Neural cell (in vitro differentiated cells): ENCODE results near the gene GUCY2F. TPM values are rescaled to one million over a fixed set of nuclear protein-coding genes. Genes with fewer than 3 reads are reported as not detected.

Experiments
- H2AFZ ChIP-seq: fragments of 200-600, 300-800 bp; sonication (generic), shearing (Covaris generic); 2 replicates; pipeline ENCODE4 v1.6.0; 2014; ENCODE audit warnings: low read depth, mild to moderate bottlenecking, antibody characterized with exemption, low read length, moderate library complexity
- H3F3A ChIP-seq: fragments of 200-600 bp; shearing (Covaris generic); 2 replicates; pipeline ENCODE4 v1.6.1; 2016; ENCODE audit warnings: mild to moderate bottlenecking, moderate library complexity, mixed read lengths, antibody characterized with exemption, low read length; ENCODE audit not compliant: insufficient read depth, poor library complexity, severe bottlenecking
- H3K27ac ChIP-seq: fragments of 200-600, 300-800 bp; sonication (generic), shearing (Covaris generic); 2 replicates; pipeline ENCODE4 v1.5.1; 2014; ENCODE audit warnings: mild to moderate bottlenecking, low read length, moderate library complexity
- H3K27me3 ChIP-seq: fragments of 300-800, 200-600 bp; sonication (generic), shearing (Covaris generic); 2 replicates; pipeline ENCODE4 v1.6.0; 2014; ENCODE audit warnings: mild to moderate bottlenecking, low read depth, low read length, moderate library complexity; ENCODE audit not compliant: insufficient read depth
- H3K36me3 ChIP-seq: fragments of 300-800, 200-600 bp; sonication (generic), shearing (Covaris generic); 2 replicates; pipeline ENCODE4 v1.5.1; 2014; ENCODE audit warnings: mild to moderate bottlenecking, antibody characterized with exemption, low read length, moderate library complexity; ENCODE audit not compliant: insufficient read depth
- H3K4me2 ChIP-seq: fragments of 300-800, 200-600 bp; sonication (generic), shearing (Covaris generic); 2 replicates; pipeline ENCODE4 v1.6.0; 2014; ENCODE audit warnings: mild to moderate bottlenecking, low read length
- H3K4me3 ChIP-seq: fragments of 300-800, 200-600 bp; sonication (generic), shearing (Covaris generic); 2 replicates; pipeline ENCODE4 v1.5.1; 2014; ENCODE audit warnings: mild to moderate bottlenecking, low read length, moderate library complexity
- H3K79me2 ChIP-seq: fragments of 200-600 bp; shearing (Covaris generic); replicated peaks from 2 replicates; pipeline ENCODE4 v1.6.0; 2014; ENCODE audit warnings: mild to moderate bottlenecking, low read length, moderate library complexity; ENCODE audit not compliant: insufficient read depth
- H3K9ac ChIP-seq: fragments of 300-800, 200-600 bp; sonication (generic), shearing (Covaris generic); 2 replicates; pipeline ENCODE4 v1.6.1; 2016; ENCODE audit warnings: mild to moderate bottlenecking, low read length, mixed read lengths
- H3K9me2 ChIP-seq: fragments of 200-600 bp; shearing (Covaris generic); 2 replicates; pipeline ENCODE4 v1.6.1; 2016; ENCODE audit warnings: mild to moderate bottlenecking, low read length, mixed read lengths; ENCODE audit not compliant: insufficient read depth
- H3K9me3 ChIP-seq: fragments of 200-600, 300-800 bp; sonication (generic), shearing (Covaris generic); 2 replicates; pipeline ENCODE4 v1.6.1; 2016; ENCODE audit warnings: mild to moderate bottlenecking, mixed run types, low read length, moderate library complexity, mixed read lengths
- H4K20me1 ChIP-seq: fragments of 200-600 bp; shearing (Covaris generic); 2 replicates; pipeline ENCODE4 v1.6.1; 2016; ENCODE audit warnings: mild to moderate bottlenecking, mixed run types; ENCODE audit not compliant: insufficient read depth
- CTCF ChIP-seq: fragments of 450-650 bp; IDR thresholded peaks from 2 replicates; pipeline ENCODE4 v1.5.1; 2014; ENCODE audit warnings: antibody characterized with exemption, mild to moderate bottlenecking, moderate library complexity; ENCODE audit not compliant: poor library complexity, severe bottlenecking
- EP300 ChIP-seq: fragments of 450-650 bp; conservative IDR thresholded peaks from 2 replicates; pipeline ENCODE4 v1.6.1; 2014; ENCODE audit warnings: antibody characterized with exemption, mild to moderate bottlenecking, moderate library complexity; ENCODE audit not compliant: poor library complexity, severe bottlenecking
- EZH2 ChIP-seq: fragments of 200-600, 300-800 bp; shearing (Covaris generic), sonication (generic); IDR thresholded peaks from 2 replicates; pipeline ENCODE4 v1.6.1; 2014; ENCODE audit warnings: antibody characterized with exemption, low read length, borderline replicate concordance, mild to moderate bottlenecking; ENCODE audit not compliant: insufficient read depth, poor library complexity, severe bottlenecking
- MXI1 ChIP-seq: fragments of 450-650 bp; conservative IDR thresholded peaks from 2 replicates; pipeline ENCODE4 v1.6.1; 2014; ENCODE audit warnings: antibody characterized with exemption, mild to moderate bottlenecking; ENCODE audit not compliant: poor library complexity, severe bottlenecking
- POLR2AphosphoS5 ChIP-seq: IDR thresholded peaks from 2 replicates; pipeline ENCODE4 v1.6.1; 2012
- RAD21 ChIP-seq: fragments of 450-650 bp; conservative IDR thresholded peaks from 2 replicates; pipeline ENCODE4 v1.6.1; 2014; ENCODE audit warnings: antibody characterized with exemption, mild to moderate bottlenecking, moderate library complexity
- REST ChIP-seq: IDR thresholded peaks from 2 replicates; pipeline ENCODE4 v1.6.1; 2012; ENCODE audit warnings: borderline replicate concordance
- SMC3 ChIP-seq: fragments of 450-650 bp; conservative IDR thresholded peaks from 2 replicates; pipeline ENCODE4 v1.6.1; 2014; ENCODE audit warnings: antibody characterized with exemption, mild to moderate bottlenecking, moderate library complexity; ENCODE audit not compliant: poor library complexity
- TAF1 ChIP-seq: IDR thresholded peaks from 2 replicates; pipeline ENCODE4 v1.6.1; 2012; ENCODE audit warnings: low read depth
- polyA plus RNA-seq: library from polyadenylated mRNA; depleted of rRNA; stranded (reverse); fragments of >200 nt; gene quantifications from 2 replicates; pipeline ENCODE4 v1.2.3, GENCODE V29; 2014

Gene GUCY2F
- polyA plus RNA-seq, 1 donor from 2014 or later = not detected

DNA sequence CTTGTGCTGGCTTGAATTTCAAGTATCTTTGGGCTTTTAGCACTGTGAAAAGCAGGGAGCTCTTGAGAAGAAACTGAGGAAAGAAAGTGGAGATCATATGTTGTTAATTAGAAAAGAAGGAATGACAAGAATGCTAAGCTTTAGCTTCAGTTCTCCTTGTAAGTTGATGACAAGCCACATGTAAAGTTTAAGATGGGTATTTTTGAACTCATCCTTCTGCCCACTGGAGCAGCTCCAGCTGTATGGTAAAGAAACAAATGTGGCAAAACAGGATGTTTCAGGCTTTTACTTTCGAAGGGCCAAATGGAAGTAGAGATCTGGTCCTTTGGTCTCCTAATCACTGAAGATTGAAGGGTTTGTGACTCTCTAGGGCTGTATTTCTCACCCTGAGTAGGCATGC, 137.8 kb downstream of the GUCY2F start:
- Histone ChIP-seq H3K4me3 (no peak overlapping the region), H3K79me2 (no peaks in the 10 kb centered on the region), H3F3A (no peaks in the 10 kb centered on the region), H3K27ac (no peak overlapping the region), H2AFZ (no peak overlapping the region), H3K9me3 (no peaks in the 10 kb centered on the region), H4K20me1 (no peaks in the 10 kb centered on the region), H3K9me2 (no peaks in the 10 kb centered on the region), H3K4me2 (no peak overlapping the region), H3K27me3 (no peaks in the 10 kb centered on the region), H3K36me3 (no peaks in the 10 kb centered on the region), H3K9ac (no peak overlapping the region)
- TF ChIP-seq TAF1 (no peak), EZH2 (no peak), CTCF (no peak), EP300 (no peak), POLR2AphosphoS5 (no peak), SMC3 (no peak), REST (no peak), MXI1 (no peak), RAD21 (no peak)

DNA sequence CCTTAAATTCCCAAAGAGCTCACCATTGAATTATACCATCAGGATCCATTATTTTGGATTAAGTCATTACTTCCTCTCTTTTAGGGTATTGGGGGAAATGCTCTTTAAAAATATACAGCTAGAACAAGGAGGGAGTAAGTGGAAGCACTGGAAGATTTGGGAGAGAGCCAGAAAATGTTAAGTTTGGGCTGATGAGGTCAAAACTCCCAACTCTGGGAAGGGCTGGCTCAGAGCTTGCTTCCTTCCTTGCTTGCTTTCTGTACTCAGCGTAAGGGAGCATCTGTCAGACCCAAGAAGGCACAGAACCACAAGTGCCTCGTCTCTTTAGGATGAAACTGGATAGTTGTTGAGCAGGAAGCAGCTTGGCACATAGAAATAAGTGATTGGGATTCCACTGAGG, 138.2 kb downstream of the GUCY2F start:
- Histone ChIP-seq H3K27me3 (no peaks in the 10 kb centered on the region), H2AFZ (no peak overlapping the region)
- TF ChIP-seq REST = no peak
- TF ChIP-seq SMC3 = no peak
- no peak for TF ChIP-seq RAD21
- TF ChIP-seq TAF1 = no peak
- TF ChIP-seq EZH2 = no peak
- no peak for TF ChIP-seq CTCF
- no peak for TF ChIP-seq EP300
- no peak for TF ChIP-seq POLR2AphosphoS5
- TF ChIP-seq MXI1 = no peak

More for the DNA sequence above, 138.2 kb downstream of the GUCY2F start:
- no peak overlapping the region for H3K4me3 ChIP-seq
- H3K79me2 ChIP-seq = no peaks in the 10 kb centered on the region
- H3K9ac ChIP-seq = no peak overlapping the region
- H3K4me2 ChIP-seq = no peak overlapping the region
- H3K27ac ChIP-seq = no peak overlapping the region
- no peaks in the 10 kb centered on the region for H3K36me3 ChIP-seq
- H3K9me2 ChIP-seq = no peaks in the 10 kb centered on the region
- H4K20me1 ChIP-seq = no peaks in the 10 kb centered on the region
- no peaks in the 10 kb centered on the region for H3K9me3 ChIP-seq
- H3F3A ChIP-seq = no peaks in the 10 kb centered on the region
